Heart left ventricle (tissue), 13 donors: Measurements from ENCODE around the gene NMNAT3.

ENCODE experiments used
- POLR2A ChIP-seq, 2 donors: fragments of 450-650 bp; IDR thresholded peaks; one replicate each; pipeline ENCODE4 v1.6.1; 2017; ENCODE audit warnings: antibody characterized with exemption in 2 of 2, mild to moderate bottlenecking in 2 of 2, moderate library complexity in 2 of 2
- TF ChIP-seq, protein P1 (sequence below), 12 donors: fragments of 200-600 bp; sonication (generic) in 4 of 12; IDR thresholded peaks; one replicate each; pipeline versions ENCODE4 v1.5.0 to v1.8.0; 2018 to 2022; ENCODE audit warnings: antibody characterized with exemption in 12 of 12, mild to moderate bottlenecking in 5 of 12
- donor health status: ischemic (EF 13 %, LVEDD 7.1; RV severe dilation, severe dysfunction).
- donor health status: DM: no; HTN: yes; CAD: no.
- donor health status: DM: no; HTN: no; CAD: no.
- donor health status: ischemic (EF 25% LVEDD 6.9; RV normal size, moderate dysfunction).
- donor health status: ischemic (EF 25% LVEDD 5.7; RV mildly dilated, moderate dysfunction).
- donor health status: ischemic (EF 35%, LVEDD 5.7; RV mildly dilated, moderate dysfunction).
- donor health status: nonischemic (EF 11% LVEDD 7.7; RV severe dilation, severe dysfunction).
- donor health status: DM: yes; HTN: yes; CAD: no.
- donor health status: PGD.
- donor health status: ischemic (EF 29% LVEDD 5.4; RV normal size, mild dysfunction).
- donor health status: nonischemic (EF 23%, LVEDD 6.1; RV moderate dilation, normal function).

DNA sequence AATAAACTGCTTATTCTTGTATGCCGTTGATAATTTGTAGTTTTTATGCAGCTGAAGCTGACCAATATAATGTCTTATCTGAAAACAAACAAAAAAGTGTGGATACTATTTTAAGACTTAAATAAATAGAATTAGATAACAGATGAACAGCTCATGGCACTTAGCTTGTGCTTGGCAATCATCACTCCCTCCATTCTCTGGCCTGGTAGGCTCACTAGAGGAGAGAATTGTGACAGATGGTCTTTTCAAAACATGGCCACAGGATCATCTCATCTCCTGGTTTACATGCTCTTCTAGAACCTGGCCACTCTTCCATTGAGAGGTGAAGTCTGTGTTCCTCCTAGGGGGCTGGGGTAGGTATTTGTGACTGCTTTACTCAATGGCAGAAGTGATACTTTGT, 79.8 kb downstream of the NMNAT3 start:
- no peak for TF ChIP-seq POLR2A (IDR thresholded peaks at IDR 0.05)
- TF ChIP-seq, protein P1, sequence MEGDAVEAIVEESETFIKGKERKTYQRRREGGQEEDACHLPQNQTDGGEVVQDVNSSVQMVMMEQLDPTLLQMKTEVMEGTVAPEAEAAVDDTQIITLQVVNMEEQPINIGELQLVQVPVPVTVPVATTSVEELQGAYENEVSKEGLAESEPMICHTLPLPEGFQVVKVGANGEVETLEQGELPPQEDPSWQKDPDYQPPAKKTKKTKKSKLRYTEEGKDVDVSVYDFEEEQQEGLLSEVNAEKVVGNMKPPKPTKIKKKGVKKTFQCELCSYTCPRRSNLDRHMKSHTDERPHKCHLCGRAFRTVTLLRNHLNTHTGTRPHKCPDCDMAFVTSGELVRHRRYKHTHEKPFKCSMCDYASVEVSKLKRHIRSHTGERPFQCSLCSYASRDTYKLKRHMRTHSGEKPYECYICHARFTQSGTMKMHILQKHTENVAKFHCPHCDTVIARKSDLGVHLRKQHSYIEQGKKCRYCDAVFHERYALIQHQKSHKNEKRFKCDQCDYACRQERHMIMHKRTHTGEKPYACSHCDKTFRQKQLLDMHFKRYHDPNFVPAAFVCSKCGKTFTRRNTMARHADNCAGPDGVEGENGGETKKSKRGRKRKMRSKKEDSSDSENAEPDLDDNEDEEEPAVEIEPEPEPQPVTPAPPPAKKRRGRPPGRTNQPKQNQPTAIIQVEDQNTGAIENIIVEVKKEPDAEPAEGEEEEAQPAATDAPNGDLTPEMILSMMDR (IDR thresholded peaks at IDR 0.05) = no peak
